Stomach (tissue), 4 donors: Measurements from ENCODE around the gene MMD.

ENCODE experiments used
- POLR2A ChIP-seq, 4 donors: fragments of 450-650 bp; IDR thresholded peaks; one replicate each; pipeline ENCODE4 v1.6.1; 2016; ENCODE audit warnings: antibody characterized with exemption in 4 of 4, control low read depth in 2 of 4, mild to moderate bottlenecking in 1 of 4, moderate library complexity in 1 of 4
- TF ChIP-seq, protein P1 (sequence below), 7 experiments: fragments of 450-650 bp in 4 of 7; fragments of 200-600 bp in 3 of 7; sonication (generic) in 3 of 7; IDR thresholded peaks; one replicate each; pipeline ENCODE4 v1.5.1; 2016 to 2019; ENCODE audit warnings: antibody characterized with exemption in 7 of 7, control low read depth in 2 of 7, mild to moderate bottlenecking in 1 of 7

DNA sequence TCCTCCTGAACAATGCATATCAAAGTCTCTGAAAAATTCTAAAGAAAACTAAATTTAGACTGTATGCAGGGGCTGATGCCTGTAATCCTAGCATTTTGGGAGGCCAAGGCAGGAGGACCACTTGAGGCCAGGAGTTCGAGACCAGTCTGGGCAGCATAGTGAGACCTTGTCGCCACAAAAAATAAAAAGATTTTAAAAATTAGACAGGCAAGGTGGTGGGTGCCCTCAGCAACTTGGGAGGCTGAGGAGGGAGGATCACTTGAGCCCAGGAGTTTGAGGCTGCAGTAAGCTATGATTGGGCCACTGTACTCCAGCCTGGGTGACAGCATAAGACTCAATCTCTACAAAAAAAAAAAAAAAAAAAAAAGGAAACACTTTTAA is 30.1 kb upstream of the MMD start:
- TF ChIP-seq, protein P1, sequence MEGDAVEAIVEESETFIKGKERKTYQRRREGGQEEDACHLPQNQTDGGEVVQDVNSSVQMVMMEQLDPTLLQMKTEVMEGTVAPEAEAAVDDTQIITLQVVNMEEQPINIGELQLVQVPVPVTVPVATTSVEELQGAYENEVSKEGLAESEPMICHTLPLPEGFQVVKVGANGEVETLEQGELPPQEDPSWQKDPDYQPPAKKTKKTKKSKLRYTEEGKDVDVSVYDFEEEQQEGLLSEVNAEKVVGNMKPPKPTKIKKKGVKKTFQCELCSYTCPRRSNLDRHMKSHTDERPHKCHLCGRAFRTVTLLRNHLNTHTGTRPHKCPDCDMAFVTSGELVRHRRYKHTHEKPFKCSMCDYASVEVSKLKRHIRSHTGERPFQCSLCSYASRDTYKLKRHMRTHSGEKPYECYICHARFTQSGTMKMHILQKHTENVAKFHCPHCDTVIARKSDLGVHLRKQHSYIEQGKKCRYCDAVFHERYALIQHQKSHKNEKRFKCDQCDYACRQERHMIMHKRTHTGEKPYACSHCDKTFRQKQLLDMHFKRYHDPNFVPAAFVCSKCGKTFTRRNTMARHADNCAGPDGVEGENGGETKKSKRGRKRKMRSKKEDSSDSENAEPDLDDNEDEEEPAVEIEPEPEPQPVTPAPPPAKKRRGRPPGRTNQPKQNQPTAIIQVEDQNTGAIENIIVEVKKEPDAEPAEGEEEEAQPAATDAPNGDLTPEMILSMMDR (IDR thresholded peaks at IDR 0.05): no peak
- no peak for TF ChIP-seq POLR2A (IDR thresholded peaks at IDR 0.05)
